Stimulated activated CD4-positive, alpha-beta T cell treated with anti-CD3 and anti-CD28 coated beads, Interleukin-1b, Interleukin-23, amount 100 ng/mL, for 4 hours (primary cell): Measurements from ENCODE around the gene CDADC1.
"Not testable (repeated sequence)": the region's sequence is repeated elsewhere in the genome, so short reads cannot be mapped to it uniquely, and the experiment has no call there.

Source experiments
- DNase-seq, 2 donors: peaks; one replicate each; pipeline ENCODE4 v3.0.0-alpha.2; 2020; ENCODE audit warnings: low read depth in 2 of 2

CDADC1 gene

DNA sequence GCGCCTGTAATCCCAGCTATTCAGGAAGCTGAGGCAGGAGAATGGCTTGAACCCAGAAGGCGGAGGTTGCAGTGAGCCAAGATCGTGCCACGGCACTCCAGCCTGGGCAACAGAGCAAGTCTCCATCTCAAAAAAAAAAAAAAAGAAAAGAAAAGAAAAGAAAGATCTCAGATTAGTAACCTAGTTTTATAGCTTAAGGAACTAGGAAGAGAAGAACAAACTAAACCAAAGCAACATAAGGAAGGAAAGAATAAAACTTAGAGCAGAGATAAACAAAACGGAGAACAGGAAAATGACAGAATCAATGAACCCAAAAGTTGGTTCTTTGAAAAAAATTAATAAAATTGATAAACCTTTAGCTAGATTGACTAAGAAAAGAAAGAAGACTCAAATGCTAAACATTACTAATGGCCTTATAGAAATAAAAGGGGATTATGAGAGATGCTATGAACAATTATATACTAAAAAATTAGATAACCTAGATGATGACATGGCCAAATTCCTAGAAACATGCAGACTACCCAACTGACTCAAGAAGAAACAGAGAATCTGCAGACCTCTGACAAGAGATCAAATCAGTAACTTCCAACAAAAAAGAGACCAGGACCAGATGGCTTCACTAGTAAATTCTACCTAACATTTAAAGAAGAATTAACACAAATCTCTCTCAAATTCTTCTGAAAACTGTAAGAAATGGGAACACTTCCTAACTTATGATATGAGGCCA is 68.2 kb downstream of the CDADC1 start:
- no peak for DNase-seq

DNA sequence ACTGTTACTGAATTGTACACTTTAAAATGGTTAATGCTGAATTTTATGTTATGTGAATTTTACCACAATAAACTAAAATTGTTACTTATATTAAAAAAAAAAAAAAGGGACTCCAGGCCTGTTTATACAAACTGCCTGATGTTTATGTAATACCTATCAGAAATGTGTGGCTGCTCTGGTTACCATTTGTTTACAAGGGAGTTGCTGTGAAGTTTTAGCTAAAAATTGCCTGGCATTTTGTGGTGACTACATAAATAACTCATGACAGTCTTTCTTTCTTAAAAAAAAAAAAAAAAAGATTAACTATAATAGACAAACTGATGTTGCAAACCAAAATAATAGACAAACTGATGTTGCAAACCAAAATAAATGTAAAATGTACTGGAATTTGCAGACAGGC is 71.8 kb downstream of the CDADC1 start:
- DNase-seq = no peak

DNA sequence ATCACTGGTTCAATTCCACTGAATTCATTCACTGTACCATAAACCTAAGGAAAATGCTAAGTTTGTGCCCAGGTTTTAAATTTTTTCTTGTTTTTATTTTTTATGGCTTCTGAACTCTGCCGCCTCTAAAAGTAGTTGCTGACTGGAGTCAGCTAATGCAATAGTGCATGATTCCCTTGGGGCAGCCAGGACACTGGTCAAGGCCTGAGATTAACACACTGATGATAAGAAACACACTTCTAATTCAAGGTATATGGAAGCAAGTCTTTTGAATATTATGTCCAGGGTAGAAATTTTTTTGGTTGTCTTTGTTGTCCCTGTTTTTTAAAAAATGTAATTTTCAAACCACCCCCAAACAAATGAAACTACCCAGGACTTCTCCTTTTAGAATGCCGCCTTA is 72.2 kb downstream of the CDADC1 start:
- no peak for DNase-seq

DNA sequence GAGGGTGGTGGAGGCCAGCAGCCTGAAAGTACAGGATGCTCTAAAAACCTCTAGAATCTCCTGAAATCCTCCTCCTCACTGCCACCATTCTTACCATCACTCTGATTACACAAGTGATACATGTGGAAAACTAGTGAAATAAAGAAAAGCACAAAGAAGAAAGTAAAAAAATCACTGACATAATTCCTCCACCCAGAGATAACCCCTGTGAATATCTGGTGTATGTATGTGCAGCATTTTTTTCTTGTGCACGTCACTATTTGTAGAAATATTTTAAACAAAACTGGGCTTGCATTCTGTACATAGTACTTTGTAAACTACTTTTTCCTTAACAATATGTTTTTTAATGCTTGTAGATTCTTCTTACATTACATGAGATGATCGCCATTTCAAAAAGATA is 73.2 kb downstream of the CDADC1 start:
- DNase-seq = no peak

DNA sequence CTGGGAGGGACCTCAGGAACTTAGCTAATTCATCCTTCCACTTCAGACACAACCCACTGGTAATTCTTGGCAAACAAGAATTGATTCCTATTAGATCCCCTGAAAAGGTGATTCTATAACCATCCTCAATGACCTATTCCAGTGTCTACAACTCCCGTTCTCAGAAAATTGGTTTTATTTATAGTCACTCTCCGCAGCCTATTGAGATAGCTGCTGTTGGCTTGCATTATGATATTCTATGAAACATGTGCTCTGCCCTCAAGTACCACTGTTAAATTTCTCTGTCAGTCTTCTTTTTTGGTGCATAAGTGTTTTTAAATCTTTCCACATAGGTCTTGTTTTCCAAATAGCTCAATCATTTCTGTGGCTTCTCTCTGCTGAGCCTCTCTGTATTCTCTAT is 75.0 kb downstream of the CDADC1 start:
- DNase-seq = no peak

DNA sequence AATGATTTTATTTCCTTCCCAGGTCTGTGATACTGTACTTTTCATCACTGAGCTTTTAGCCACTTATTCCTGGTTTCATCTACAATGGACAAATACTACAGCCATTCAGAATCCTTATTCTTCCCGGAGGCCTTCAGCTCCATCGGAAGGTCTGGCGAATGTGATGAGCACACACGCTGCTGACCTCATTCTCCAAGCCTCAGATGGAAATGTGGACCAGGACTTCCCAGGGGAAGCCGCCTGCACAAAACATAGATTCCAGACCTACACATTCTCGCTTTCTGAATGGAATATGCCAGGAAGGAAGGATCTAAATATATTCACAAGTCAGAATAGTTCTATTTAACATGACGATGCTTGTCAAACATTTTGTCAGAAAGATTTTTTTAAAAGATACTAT is 75.6 kb downstream of the CDADC1 start:
- no peak for DNase-seq

DNA sequence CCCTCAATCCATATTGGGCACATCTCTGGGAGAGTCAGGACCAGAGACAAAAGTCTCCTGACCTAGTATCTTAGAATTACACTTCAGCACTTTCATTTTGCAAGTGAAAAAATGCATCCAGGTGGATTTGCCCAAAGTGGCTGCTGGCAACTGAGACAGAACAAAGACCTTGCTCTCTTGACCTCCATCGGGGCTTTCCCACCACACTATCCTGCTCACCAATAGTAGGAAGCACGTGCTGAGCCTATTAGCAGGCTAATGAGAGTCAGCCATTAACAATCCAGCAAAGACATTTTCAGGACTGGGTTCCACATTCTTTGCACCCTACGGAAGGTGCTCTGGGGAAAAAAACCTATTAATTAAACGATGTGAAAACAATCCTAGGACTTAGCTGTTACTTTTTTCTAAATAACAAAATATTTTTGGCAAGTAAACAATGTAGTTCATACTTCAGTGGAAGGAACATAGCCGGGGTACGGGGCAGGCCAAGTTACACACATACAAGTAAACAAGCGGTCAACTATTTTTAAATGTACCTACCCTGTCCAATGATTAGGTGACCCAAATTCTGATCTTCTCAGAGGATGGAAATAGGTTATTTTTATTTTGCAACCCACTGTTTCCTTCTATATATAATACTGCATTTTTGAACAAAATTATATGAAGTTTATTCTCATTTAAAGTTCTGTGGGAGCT is 78.6 kb downstream of the CDADC1 start:
- DNase-seq = no peak

DNA sequence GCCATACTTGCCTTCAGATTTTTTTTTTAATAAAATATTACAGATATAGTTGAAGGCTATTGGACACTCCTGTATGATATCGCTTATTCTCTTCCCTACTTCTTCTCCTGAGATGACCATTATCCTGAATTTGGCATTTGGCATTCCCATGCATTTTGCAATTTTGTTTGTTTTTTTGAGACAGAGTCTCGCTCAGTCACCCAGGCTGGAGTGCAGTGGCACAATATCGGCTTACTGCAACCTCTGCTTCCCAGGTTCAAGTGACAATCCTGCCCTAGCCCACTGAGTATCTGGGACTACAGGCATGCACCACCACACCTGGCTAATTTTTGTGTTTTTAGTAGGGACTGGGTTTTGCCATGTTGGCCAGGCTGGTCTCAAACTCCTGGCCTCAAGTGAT is 79.4 kb downstream of the CDADC1 start:
- not testable (repeated sequence) for DNase-seq

DNA sequence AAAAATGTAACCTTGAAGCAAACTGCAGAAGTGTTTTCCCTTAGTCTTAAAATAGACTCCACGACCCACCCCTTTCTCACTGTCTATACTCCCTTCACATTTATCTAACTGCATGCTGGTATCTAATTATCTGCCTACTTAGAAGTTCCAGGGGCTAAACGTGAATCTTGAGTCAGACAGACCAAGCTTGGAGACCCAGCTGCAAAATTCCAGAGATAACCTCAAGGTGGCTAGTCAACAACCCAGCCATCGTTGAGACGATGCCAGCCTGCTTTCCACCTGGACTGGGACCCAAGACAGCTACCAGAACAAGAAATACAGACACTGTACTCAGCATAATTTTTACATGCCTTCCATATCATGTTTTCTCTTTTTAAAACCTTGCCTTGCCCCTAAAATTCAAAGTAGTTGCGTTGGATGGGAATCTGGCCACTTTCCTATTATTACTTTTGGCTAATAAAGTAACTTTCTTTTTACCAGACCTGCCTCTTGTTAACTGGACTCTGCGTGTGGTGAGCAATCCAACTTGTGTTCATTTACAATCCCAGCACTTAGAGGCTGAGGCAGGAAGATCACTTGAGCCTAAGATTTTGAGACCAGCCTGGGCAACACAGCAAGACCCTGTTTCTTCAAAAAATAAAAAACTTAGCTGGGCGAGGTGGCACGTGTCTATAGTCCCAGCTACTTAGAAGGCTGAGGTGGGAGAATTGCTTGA is 82.3 kb downstream of the CDADC1 start:
- DNase-seq = no peak

DNA sequence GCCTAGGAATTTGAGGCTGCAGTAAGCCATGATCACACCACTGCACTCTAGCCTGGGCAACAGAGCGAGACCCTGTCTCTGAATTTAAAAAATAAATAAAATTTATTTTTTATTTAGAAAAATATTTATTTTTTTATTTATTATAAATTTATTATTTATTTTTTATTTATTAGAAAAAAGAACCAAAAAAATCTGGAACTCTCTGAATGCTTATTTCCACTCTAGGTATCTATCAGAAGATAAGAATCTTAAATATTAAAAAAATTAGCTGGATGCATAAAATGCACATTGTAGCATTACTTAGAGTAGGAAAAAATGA is 82.8 kb downstream of the CDADC1 start:
- no peak for DNase-seq

DNA sequence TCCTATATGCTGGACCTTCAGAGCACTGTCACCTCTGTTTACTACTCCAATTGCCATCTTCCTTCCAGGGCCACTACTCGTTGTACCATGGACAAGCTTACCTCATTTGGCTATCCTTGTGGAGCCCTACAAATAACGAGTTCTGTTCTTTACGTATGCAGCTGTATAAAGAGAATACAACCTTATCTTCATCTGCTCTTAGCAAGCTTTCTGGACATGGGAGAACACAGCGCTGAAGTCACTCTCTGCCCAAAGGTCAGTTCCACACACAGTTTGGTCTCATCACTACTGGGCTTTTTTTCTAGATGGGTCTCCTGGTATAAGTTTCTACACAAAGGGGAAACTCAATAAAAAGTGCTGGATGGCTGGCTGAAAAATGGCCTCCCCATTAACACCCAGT is 88.9 kb downstream of the CDADC1 start:
- DNase-seq = no peak

DNA sequence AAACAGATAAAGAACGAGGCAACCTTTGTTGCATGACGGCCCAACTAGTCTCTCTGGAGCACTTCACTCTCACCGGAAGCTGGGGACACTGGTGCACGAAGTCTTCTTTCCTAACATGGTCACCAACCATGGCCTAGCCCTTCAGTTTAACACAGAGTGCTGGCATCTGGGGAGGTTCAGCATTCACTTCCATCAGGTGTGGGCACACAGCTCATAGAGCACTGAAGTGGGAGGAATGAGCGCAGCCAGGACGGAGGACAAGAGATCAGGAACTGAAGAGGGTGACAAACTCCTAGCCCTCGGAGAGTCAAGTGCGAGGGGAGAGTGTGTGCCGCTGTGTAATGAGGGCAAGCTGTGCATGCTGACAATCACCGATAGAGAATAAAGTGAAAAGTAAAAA is 92.4 kb downstream of the CDADC1 start:
- no peak for DNase-seq

DNA sequence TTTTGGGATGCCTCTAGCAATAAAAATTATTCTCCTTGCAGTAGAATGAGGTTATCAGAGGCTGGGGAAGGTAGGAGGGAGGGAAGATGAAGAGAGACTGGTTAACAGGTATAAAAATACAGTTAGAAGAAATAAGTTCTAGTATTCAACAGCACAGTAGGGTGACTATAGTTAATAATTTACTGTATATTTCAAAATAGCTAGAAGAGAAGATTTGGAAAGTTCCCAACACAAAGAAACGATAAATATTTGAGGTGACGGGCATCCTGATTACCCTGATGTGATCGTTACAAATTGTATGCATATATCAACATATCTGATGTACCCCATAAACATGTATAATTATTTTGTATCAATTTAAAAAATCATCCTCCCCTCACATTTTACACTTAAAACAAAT is 93.8 kb downstream of the CDADC1 start:
- DNase-seq = no peak

DNA sequence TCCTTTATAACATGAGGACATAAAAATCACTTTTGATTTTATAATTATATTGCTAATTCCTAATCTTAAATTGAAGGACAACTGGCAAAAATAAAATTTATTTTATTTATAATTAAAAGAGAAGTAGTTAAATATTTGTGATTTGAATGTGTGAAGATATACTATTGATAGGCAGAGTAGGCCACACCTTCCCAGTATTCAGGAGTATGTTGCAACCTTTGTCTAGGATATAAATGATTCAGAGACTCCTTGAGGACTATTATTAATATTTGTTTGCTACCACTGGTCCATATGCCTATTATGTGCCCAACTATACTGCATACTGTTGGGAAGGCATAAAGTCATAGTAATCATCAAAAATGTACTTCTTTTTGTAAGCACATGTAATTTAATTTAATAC is 94.2 kb downstream of the CDADC1 start:
- DNase-seq = no peak

DNA sequence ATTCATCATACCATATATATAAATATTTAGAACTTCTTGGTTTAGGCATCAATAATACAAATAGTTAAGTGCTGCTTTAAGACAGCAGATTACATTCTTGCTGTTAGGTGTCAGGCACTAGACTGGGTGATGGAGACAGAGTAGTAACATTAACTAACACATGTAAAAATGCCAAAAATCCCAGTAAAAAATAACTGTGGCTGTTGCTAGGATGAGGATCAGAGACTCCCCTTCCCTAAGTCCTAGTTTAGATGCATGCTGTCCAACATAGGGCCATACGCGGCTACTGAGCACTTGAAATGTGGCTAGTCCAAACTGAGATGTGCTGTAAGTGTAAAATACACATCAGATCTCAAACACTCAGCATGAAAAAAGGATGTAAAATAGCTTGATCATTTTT is 94.7 kb downstream of the CDADC1 start:
- DNase-seq = no peak
